Measurements from ENCODE around the gene CRTAC1.
"Not testable (repeated sequence)": the region's sequence is repeated elsewhere in the genome, so short reads cannot be mapped to it uniquely, and the experiment has no call there.

Gene CRTAC1

DNA sequence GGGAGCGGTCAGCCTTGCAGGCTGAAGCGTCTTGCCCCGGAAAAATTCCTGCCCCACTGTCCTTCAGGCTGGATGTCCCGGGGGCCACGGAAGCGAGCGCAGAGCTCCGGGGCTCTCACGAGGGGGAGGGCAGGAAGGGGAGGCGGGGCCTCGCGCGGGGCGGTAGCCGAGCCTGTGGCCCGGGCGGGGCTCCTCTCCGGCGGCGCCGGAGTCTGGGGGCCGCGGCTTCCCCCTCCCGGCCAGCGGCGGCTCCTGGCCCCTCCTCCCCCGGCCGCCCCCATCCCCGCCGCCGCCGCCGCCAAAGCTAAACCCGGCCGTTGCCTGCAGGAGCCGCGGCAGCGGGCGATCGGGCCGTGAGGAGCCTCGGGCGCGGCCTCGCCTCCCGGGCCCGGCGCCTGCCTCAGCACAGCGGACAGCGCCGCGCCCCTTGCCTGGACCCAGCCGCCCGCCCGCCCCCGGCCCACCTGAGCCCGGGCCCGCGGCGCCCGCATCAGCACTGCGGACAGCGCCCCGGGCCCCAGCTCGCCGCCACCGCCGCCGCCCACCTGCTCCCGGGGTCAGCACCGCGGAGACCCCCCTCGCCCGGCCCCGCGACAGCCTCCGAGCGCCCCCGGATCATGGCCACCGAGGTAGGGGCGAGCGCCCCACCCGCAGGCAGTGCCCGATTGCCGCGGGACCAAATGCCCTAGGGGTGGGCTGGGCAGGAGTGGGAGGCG is 180.6 kb downstream of the CRTAC1 start, which contains the start of gene GOLGA7B:
GOLGA7B (plus strand) TSS at position 157 of the 716 bp plus-strand sequence; CDS start at position 618, 461 bp downstream.
- no peak for DNase-seq (ENCODE audit: low read depth)
- peak within 1 kb of the TSS; percentile 47 for H3K4me3 ChIP-seq (ENCODE audit: low read length)
- TF ChIP-seq, protein P1, sequence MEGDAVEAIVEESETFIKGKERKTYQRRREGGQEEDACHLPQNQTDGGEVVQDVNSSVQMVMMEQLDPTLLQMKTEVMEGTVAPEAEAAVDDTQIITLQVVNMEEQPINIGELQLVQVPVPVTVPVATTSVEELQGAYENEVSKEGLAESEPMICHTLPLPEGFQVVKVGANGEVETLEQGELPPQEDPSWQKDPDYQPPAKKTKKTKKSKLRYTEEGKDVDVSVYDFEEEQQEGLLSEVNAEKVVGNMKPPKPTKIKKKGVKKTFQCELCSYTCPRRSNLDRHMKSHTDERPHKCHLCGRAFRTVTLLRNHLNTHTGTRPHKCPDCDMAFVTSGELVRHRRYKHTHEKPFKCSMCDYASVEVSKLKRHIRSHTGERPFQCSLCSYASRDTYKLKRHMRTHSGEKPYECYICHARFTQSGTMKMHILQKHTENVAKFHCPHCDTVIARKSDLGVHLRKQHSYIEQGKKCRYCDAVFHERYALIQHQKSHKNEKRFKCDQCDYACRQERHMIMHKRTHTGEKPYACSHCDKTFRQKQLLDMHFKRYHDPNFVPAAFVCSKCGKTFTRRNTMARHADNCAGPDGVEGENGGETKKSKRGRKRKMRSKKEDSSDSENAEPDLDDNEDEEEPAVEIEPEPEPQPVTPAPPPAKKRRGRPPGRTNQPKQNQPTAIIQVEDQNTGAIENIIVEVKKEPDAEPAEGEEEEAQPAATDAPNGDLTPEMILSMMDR (conservative IDR thresholded peaks at IDR 0.05; ENCODE audit: low read depth, low read length): no peak

DNA sequence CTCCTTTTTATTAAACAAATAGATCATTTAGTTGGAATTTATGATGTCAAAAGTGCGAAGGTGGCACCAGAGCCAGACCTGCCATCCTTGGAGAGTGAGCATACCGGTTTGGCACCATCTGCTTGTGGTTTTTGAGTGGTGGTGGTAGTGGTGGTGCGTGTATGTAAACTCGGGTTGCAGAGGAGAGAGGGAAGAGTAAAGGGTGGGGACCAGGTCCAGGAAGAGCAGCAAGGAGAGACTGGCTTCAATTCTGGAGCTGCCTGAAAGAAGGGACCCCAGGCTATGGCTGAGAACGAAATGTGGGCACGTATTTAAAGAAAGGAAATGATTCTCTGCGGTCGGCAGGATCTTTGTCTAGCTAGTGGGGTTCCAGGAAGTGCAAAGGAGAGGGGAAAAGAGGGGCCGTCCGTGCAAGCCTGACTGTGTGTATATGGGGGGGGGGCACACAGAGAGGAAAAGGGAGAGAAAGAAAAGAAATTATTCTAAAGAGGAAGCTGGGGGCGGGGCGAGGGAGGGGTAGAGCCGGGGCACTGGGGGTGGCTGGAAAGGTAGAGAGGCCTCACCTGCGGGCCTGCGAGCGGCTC is 181.2 kb downstream of the CRTAC1 start:
- TF ChIP-seq, protein P1 (conservative IDR thresholded peaks at IDR 0.05; ENCODE audit: low read depth, low read length): no peak
- peak overlapping the region; percentile 47 for H3K4me3 ChIP-seq (ENCODE audit: low read length)
- DNase-seq (ENCODE audit: low read depth): no peak

DNA sequence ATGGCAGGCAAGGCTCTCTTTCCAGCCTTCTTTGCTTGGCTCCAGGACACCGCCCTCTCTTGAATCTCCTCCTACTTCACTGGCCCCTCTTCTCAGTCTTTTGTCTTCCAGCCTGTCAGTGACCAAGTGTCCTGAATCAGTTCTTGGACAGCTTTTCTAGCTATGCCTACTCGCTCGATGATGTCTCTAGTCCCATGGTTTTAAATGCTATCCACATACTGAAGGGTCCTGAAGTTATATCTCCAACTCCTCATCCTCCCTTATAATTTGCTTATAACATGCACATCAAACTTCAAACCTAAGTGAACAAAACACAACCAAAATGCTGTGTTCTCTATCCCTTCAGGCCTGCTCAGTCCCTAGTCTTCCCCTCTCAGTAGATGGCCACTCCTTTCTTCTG is 185.7 kb downstream of the CRTAC1 start:
- no peak overlapping the region for H3K4me3 ChIP-seq (ENCODE audit: low read length)
- TF ChIP-seq, protein P1 (conservative IDR thresholded peaks at IDR 0.05; ENCODE audit: low read depth, low read length): no peak
- no peak for DNase-seq (ENCODE audit: low read depth)

DNA sequence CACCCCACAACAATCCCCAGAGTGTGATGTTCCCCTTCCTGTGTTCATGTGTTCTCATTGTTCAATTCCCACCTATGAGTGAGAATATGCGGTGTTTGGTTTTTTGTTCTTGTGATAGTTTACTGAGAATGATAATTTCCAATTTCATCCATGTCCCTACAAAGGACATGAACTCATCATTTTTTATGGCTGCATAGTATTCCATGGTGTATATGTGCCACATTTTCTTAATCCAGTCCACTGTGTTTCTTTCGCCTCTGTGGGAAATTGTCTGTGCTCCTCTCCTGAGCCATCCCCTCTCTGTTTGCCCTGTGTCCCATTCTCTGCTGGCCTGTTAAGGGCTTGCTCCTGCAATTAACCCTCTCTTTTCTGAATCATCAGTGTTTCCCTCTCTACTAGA is 186.4 kb downstream of the CRTAC1 start:
- H3K4me3 ChIP-seq (ENCODE audit: low read length); DNase-seq (ENCODE audit: low read depth): not testable (repeated sequence)

DNA sequence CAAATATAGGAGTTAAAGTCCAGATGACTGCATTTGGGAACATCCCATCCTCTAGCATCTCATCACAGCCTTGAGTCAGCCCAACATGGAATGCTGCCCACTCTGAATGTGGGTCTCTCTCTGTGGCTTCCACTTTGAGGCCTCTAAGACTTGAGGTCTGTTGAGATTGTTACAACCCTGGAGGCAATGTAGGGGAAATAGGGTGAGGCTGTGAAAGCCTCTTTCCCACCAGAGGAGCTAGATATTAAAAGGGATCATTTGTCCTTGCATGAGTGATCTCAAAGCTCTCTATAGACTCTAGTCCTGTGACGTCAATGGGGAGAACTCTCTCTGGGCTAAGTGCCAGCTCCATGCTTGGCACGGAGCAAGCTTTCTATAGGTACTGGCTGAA is 187.1 kb downstream of the CRTAC1 start:
- TF ChIP-seq, protein P1 (conservative IDR thresholded peaks at IDR 0.05; ENCODE audit: low read depth, low read length): no peak
- no peak overlapping the region for H3K4me3 ChIP-seq (ENCODE audit: low read length)
- no peak for DNase-seq (ENCODE audit: low read depth)

DNA sequence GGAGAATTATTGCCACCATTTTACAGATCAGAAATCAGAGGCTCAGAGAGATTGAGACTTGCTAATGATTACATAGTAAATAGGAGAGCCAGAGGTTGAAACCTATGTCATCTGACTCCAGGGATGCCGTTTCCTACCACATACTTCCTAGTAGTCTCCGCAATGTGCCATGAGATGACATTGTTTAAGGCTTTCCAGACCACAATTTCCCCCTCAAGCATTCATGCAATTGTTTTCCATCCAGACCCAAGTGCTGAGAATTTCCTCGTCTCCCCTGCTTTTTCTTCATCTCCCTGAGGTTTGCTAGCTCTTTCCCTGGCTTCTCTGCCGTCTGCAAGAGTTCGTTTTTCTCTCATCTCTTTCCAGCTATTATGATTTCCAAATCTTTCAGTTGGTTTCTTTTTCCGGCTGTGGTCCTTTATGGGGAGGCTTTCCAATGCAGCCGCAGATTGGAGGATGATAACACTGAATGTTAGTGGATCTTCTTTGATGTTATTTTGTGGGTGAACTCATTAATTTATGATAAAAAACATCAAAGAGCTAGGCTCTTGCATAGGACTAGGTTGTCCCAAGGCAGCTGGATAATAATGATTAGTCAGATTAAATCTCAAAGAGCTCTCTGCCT is 187.7 kb downstream of the CRTAC1 start:
- no peak overlapping the region for H3K4me3 ChIP-seq (ENCODE audit: low read length)
- TF ChIP-seq, protein P1 (conservative IDR thresholded peaks at IDR 0.05; ENCODE audit: low read depth, low read length): no peak
- no peak for DNase-seq (ENCODE audit: low read depth)

DNA sequence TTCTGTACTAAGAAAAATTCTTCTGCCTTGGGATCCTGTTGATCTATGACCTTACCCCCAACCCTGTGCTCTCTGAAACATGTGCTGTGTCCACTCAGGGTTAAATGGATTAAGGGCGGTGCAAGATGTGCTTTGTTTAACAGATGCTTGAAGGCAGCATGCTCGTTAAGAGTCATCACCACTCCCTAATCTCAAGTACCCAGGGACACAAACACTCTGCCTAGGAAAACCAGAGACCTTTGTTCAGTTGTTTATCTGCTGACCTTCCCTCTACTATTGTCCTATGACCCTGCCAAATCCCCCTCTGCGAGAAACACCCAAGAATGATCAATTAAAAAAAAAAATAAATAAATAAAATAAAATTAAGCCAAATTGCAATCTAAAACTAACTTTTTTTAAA is 188.3 kb downstream of the CRTAC1 start:
- not testable (repeated sequence) for DNase-seq (ENCODE audit: low read depth); H3K4me3 ChIP-seq (ENCODE audit: low read length)

DNA sequence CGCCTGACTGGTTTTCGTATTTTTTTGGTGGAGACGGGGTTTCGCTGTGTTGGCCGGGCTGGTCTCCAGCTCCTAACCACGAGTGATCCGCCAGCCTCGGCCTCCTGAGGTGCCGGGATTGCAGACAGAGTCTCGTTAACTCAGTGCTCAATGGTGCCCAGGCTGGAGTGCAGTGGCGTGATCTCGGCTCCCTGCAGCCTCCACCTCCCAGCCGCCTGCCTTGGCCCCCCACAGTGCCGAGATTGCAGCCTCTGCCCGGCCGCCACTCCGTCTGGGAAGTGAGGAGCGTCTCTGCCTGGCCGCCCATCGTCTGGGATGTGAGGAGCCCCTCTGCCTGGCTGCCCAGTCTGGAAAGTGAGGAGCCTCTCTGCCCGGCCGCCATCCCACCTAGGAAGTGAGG is 189.3 kb downstream of the CRTAC1 start:
- not testable (repeated sequence) for H3K4me3 ChIP-seq (ENCODE audit: low read length); DNase-seq (ENCODE audit: low read depth)

Measured in retinal pigment epithelial cell (primary cell).